Lung microvascular endothelial cell (primary cell): Measurements from ENCODE around the gene ZNRD2. TPM values are rescaled to one million over a fixed set of nuclear protein-coding genes. Genes with fewer than 3 reads are reported as not detected.
"Not testable (repeated sequence)": the region's sequence is repeated elsewhere in the genome, so short reads cannot be mapped to it uniquely, and the experiment has no call there.

Experiments used
- DNase-seq, 2 donors: peaks; one replicate each; pipeline versions ENCODE4 v3.0.0 to v3.0.0-alpha.2; 2010; ENCODE audit warnings: low read depth in 2 of 2
- total RNA-seq: library from RNA; depleted of rRNA; stranded (reverse); fragments of >200 nt; gene quantifications from 2 replicates; pipeline ENCODE4 v1.2.1, GENCODE V29; 2014

The ZNRD2 gene
- 30.8 and 32.7 TPM in 2 replicates for total RNA-seq

GRCh38 chr11:65569973-65570918 lies at the start of gene ZNRD2:
Gene ZNRD2, plus strand, starts transcription at chr11:65570477. Its CDS starts 15 bp downstream, at chr11:65570492.
- DNase-seq: peak; percentile 99 to 100

- DNase-seq: not testable (repeated sequence)
These were observed 48.3 kb upstream of the ZNRD2 start for GRCh38 chr11:65521777-65522521.

GRCh38 chr11:65522718-65523630 lies 47.3 kb upstream of the ZNRD2 start:
- DNase-seq: not testable (repeated sequence)

- not testable (repeated sequence) for DNase-seq
These were observed 46.7 kb upstream of the ZNRD2 start for GRCh38 chr11:65523631-65523968.

- no peak for DNase-seq
These were observed 46.1 kb upstream of the ZNRD2 start for GRCh38 chr11:65524014-65524740.

- peak; percentile 83 to 91 for DNase-seq
These were observed 45.3 kb upstream of the ZNRD2 start, which contains the start of gene SCYL1 for GRCh38 chr11:65524741-65525545. Gene SCYL1, plus strand, starts transcription at chr11:65525083. Its CDS starts 71 bp downstream, at chr11:65525154.

GRCh38 chr11:65525546-65526480 lies 44.5 kb upstream of the ZNRD2 start:
- DNase-seq: no peak

- DNase-seq: no peak
These were observed 43.5 kb upstream of the ZNRD2 start for GRCh38 chr11:65526744-65527143.

- no peak for DNase-seq
These were observed 41.4 kb upstream of the ZNRD2 start for GRCh38 chr11:65528819-65529350.

- no peak for DNase-seq
These were observed 40.7 kb upstream of the ZNRD2 start for GRCh38 chr11:65529475-65530156.

GRCh38 chr11:65530157-65530496 lies 40.1 kb upstream of the ZNRD2 start:
- no peak for DNase-seq

GRCh38 chr11:65532388-65533064 lies 37.8 kb upstream of the ZNRD2 start:
- DNase-seq: no peak

- DNase-seq: no peak
These were observed 35.2 kb upstream of the ZNRD2 start for GRCh38 chr11:65535102-65535501.

- no peak for DNase-seq
These were observed 33.6 kb upstream of the ZNRD2 start for GRCh38 chr11:65536412-65537295.

- peak in 1 of 2 donors; percentile 0 for DNase-seq
These were observed 33.0 kb upstream of the ZNRD2 start for GRCh38 chr11:65537296-65537597.

GRCh38 chr11:65537620-65538231 lies 32.6 kb upstream of the ZNRD2 start:
- no peak for DNase-seq
